IPS-15b (cell line): ENCODE measurements around the gene WIPF1.

Experiments used
- H3K27me3 ChIP-seq: one replicate; pipeline ENCODE4 v1.6.1; 2013; ENCODE audit warnings: low read length; ENCODE audit not compliant: control insufficient read depth, insufficient read depth
- H3K36me3 ChIP-seq: one replicate; pipeline ENCODE4 v1.6.1; 2013; ENCODE audit warnings: low read length; ENCODE audit not compliant: control insufficient read depth, insufficient read depth
- H3K4me1 ChIP-seq: one replicate; pipeline ENCODE4 v1.6.1; 2013; ENCODE audit warnings: mild to moderate bottlenecking, low read length; ENCODE audit not compliant: control insufficient read depth, insufficient read depth
- H3K4me3 ChIP-seq: one replicate; pipeline ENCODE4 v1.5.1; 2013; ENCODE audit warnings: low read depth, low read length
- H3K9ac ChIP-seq: one replicate; pipeline ENCODE4 v1.6.1; 2013; ENCODE audit warnings: low read depth, mild to moderate bottlenecking, low read length
- H3K9me3 ChIP-seq: one replicate; pipeline ENCODE4 v1.6.1; 2013; ENCODE audit warnings: mild to moderate bottlenecking, low read length; ENCODE audit not compliant: control insufficient read depth, insufficient read depth

WIPF1 gene, protein sequence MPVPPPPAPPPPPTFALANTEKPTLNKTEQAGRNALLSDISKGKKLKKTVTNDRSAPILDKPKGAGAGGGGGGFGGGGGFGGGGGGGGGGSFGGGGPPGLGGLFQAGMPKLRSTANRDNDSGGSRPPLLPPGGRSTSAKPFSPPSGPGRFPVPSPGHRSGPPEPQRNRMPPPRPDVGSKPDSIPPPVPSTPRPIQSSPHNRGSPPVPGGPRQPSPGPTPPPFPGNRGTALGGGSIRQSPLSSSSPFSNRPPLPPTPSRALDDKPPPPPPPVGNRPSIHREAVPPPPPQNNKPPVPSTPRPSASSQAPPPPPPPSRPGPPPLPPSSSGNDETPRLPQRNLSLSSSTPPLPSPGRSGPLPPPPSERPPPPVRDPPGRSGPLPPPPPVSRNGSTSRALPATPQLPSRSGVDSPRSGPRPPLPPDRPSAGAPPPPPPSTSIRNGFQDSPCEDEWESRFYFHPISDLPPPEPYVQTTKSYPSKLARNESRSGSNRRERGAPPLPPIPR

DNA sequence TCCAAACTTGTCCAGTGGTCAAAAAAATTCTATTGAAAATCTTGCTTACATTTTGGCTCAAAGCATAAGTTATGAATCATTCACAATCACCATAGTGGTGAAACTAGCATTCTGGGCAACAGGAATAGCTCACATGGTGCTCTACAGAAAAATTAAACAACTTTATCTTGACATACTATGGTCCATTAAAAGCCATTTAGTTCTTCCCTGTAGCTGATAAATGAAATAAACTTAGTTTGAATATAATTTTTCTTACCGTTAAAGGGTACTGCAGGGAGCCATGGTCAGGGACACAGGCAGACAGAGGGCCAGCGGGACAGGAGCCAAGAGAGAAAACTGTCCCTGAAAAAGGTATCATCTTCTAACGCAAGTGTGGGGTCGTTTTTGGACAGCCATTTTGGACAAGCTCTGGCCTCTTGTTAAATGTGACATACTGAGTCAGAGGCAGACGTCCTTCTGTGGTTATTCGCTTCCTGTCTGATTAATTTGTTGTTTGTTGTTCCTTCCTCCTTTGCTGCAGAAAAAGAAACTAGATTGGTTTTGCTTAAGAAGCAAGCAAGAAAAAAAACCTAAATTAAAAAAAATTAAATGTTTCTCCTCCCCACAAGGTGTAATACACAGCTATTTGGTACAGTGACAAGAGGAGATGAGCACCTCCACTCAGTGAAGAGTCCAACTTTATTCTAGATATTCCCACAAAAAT is at the start of gene WIPF1:
TSS of gene WIPF1 (minus strand) at position 460 of the 703 bp plus-strand sequence. CDS start 12,231 bp downstream, outside the sequence.
- H3K9me3 ChIP-seq: no peaks in the 10 kb centered on the region
- peaks cover 7% of the 10 kb centered on the region for H3K4me1 ChIP-seq
- H3K4me3 ChIP-seq: no peak within 1 kb of the TSS
- H3K27me3 ChIP-seq: no peaks in the 10 kb centered on the region
- no peak within 1 kb of the TSS for H3K9ac ChIP-seq
- no peaks in the 10 kb centered on the region for H3K36me3 ChIP-seq

DNA sequence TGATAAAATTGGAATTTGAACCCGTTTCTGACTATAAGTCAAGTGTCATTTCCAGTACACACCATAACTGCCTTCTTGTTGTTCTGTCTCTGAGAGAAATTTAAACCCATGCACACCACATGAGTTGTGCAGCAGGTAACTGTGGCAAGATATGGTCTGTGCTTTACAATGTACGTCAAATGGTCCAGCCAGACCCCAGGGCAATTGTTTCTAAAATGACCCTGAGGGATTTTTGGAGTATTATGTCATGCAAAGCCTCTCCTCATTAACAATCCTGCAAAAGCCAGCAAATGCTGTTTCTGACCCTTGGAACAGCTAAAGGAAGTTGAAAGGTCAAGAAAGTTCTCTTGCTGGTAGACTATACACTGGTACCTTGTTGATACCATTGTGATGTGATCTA is 47.7 kb upstream of the WIPF1 start:
- Histone ChIP-seq H3K36me3 (no peaks in the 10 kb centered on the region), H3K9me3 (no peaks in the 10 kb centered on the region), H3K4me1 (no peaks in the 10 kb centered on the region), H3K4me3 (no peak overlapping the region), H3K9ac (no peak overlapping the region), H3K27me3 (no peaks in the 10 kb centered on the region)

DNA sequence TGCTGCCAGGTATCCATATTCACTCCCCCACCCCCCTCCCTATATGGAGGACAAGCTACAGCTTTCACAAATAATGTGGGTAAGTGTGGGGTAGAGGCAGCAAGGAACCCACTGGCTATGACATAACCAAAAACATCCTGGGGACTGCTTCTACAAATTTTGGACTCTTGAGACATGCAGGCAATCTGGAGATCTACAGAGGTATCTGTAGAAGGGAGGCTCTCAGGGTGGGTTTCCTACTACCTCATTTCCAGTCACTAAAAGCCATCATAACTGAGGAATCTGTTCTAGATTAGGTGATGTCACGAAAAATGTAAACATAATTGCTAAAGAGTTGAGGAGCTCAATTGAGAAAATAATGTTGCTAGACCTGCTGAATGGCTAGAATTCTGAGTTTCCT is 46.8 kb upstream of the WIPF1 start:
- H3K9ac ChIP-seq: no peak overlapping the region
- H3K27me3 ChIP-seq: no peaks in the 10 kb centered on the region
- no peak overlapping the region for H3K4me3 ChIP-seq
- no peaks in the 10 kb centered on the region for H3K36me3 ChIP-seq
- H3K9me3 ChIP-seq: no peaks in the 10 kb centered on the region
- H3K4me1 ChIP-seq: no peaks in the 10 kb centered on the region

DNA sequence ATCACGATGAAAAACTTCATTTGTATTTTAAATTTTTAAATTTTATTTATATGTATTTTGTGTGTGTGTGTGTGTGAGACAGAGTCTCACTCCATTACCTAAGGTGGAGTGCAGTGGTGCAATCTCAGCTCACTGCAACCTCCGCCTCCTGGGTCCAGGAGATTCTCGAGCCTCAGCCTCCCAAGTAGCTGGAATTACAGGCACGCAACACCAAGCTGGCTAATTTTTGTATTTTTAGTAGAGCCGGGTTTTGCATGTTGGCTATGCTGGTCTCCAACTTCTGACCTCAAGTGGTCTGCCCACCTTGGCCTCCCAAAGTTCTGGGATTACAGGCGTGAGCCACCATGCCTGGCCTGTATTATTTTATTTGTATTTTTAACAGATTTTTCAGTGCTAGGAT is 45.8 kb upstream of the WIPF1 start:
- Histone ChIP-seq H3K36me3 (no peaks in the 10 kb centered on the region), H3K4me3 (no peak overlapping the region), H3K27me3 (no peaks in the 10 kb centered on the region), H3K9me3 (no peaks in the 10 kb centered on the region), H3K4me1 (no peaks in the 10 kb centered on the region), H3K9ac (no peak overlapping the region)

DNA sequence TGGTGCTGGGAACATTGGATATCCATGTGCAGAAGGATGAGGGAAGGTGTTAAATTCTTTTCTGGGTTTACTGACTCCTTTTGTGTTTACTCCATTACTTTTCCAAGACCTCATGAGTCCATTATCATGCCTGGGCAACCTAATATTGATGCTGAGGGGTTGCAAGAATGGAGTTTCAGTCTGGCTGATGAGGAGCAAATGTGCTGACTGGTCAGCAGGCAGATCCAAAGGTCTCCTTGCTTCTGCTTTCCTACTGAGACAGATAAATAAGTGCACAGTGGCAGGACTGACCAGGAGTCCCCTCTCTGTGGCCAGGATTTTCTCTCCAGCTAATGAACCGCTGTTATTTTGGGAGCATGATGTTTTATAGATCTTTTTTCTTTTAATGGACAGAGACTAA is 43.6 kb upstream of the WIPF1 start:
- no peak overlapping the region for H3K9ac ChIP-seq
- H3K9me3 ChIP-seq: no peaks in the 10 kb centered on the region
- no peaks in the 10 kb centered on the region for H3K36me3 ChIP-seq
- no peaks in the 10 kb centered on the region for H3K4me1 ChIP-seq
- H3K4me3 ChIP-seq: no peak overlapping the region
- no peaks in the 10 kb centered on the region for H3K27me3 ChIP-seq

DNA sequence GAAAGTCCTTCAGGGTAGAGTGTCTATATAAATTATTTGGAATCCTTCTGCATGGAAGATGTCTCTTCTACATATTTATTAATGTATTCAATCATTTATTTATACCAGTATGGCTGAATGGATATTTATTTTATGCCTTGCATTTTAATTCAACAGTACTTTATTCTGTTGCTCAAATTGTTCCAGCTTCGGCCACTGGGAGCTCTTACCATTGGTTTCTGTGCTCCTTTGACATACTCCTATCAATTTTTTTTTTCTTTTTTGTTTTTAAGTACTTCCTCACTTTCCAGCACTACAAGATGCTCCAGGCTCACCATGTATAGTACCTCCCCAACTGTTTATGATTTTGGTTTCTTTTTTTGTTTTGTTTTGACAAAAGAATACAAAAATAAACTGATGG is 39.4 kb upstream of the WIPF1 start:
- no peaks in the 10 kb centered on the region for H3K9me3 ChIP-seq
- H3K36me3 ChIP-seq: no peaks in the 10 kb centered on the region
- no peak overlapping the region for H3K9ac ChIP-seq
- no peak overlapping the region for H3K4me3 ChIP-seq
- H3K27me3 ChIP-seq: no peaks in the 10 kb centered on the region
- H3K4me1 ChIP-seq: no peaks in the 10 kb centered on the region

DNA sequence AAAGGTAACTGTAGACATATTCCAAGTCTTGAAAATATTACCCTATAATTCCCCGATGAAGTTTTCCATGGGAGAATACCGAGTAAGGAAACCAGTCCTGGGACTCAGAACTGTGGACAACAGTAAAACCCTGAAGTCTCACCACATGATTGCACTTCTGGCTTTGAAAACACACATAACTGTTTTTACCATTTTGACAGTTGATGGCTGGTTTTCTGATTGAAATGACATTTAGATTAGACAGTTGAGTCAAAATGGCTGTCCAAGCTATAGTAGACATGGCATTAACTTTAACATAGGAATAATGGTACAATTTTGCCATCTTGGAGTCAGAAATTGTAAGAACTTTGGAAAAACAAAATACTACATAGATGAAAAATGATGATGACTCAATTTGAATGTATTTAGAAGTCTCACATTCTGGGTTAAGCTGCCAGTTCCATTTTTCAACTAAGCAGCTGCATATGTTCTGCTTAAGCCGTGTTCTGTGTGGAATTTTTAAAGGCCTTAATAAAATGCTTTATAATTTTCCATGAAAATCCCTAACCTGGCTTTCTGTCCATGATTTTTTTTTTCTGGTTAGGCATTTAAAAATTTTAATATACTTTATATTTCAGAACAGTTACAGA is 38.3 kb upstream of the WIPF1 start:
- no peaks in the 10 kb centered on the region for H3K4me1 ChIP-seq
- H3K9me3 ChIP-seq: no peaks in the 10 kb centered on the region
- H3K36me3 ChIP-seq: no peaks in the 10 kb centered on the region
- no peak overlapping the region for H3K4me3 ChIP-seq
- H3K27me3 ChIP-seq: no peaks in the 10 kb centered on the region
- H3K9ac ChIP-seq: no peak overlapping the region

DNA sequence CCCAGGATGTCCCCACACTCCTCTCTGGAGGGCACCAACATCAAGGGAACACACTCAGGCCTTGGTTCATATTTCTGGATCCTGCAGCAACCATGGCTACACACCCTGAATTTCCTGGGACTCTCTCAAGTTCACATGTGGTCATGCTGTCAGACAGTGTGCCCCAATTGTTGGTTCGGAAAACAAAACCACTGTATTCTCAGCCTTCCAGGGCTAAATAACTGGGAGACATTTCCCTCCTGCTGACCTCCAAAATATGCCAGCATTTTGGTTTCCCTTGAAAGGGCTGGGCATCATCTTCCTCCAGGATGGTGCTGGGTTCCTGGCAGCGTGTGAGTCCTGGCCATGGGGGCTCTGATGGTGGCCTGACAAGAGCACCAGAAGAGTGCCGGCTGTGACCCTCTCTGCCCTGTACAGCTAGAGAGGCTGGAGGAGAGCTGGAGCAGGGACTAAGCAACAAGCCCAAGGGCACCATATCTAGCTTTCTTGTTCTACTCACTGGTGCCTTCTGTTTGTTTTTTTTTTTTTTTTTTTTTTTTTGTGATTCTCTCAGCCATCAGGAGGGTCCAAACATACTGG is 37.5 kb upstream of the WIPF1 start:
- Histone ChIP-seq H3K27me3 (no peaks in the 10 kb centered on the region), H3K9ac (no peak overlapping the region), H3K4me3 (no peak overlapping the region), H3K36me3 (no peaks in the 10 kb centered on the region), H3K4me1 (no peaks in the 10 kb centered on the region), H3K9me3 (no peaks in the 10 kb centered on the region)

DNA sequence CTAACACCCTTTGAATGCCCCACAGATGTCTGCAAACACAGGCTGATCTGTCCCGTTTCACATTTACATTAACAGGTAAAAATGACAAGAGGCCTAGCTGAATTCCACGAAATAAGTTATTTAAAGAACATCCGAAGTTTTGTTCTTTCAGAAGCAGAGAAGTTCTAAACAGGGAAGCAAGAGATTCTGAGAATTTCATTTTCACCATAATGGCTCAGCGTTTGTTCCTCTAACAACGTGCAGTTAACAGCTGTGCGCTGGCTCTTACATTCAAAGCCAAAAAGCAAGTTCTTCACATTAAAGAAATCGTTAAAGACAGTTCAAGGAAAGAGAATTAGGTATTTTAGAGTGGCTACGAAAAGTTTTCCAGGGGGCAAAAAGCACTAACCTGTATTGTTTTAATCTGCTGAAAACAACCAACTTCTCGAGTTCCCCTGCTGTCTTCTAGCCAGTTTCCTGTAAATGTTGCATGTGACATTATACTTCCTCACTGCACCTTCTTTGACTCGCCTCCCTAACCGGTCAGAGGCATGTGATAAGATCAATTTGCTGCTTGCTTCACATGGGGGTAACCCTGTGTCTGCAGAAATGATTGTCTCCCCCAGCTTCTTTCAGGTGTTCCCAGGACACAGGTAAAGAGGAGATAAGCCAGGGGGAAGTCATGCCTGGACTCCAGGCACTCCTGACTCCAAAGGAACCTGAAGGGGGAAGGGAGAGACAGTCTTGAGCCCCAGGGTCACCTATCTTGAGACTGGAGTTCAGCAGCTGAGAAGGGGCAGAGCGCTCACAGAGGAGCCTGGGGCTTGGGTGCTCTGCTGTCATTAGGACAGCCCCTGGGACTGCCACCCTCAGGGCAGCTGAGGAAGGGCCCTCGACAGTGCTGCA is 36.8 kb upstream of the WIPF1 start:
- Histone ChIP-seq H3K4me1 (no peaks in the 10 kb centered on the region), H3K27me3 (no peaks in the 10 kb centered on the region), H3K36me3 (no peaks in the 10 kb centered on the region), H3K9ac (no peak overlapping the region), H3K9me3 (no peaks in the 10 kb centered on the region), H3K4me3 (no peak overlapping the region)

DNA sequence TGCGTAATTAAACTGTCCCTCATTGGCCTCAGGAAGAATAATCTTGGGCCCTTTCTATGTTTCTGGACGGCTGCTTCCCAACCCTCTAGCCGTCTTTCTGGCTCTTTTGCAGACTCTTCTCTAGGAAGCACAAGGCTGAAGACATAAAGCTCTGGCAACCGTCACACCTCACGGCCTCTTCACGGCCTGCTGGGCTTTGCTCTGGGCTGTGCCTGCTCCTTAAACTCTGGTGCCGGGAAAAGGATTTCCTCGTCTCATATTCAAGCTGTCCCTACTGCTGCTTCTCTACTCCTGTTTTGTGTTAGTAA is 36.0 kb upstream of the WIPF1 start:
- Histone ChIP-seq H3K4me3 (no peak overlapping the region), H3K9me3 (no peaks in the 10 kb centered on the region), H3K27me3 (no peaks in the 10 kb centered on the region), H3K36me3 (no peaks in the 10 kb centered on the region), H3K9ac (no peak overlapping the region), H3K4me1 (no peaks in the 10 kb centered on the region)
